Esophagus muscularis mucosa (tissue), 3 donors: ENCODE results near the gene TBC1D5.

Source experiments
- CTCF ChIP-seq, 3 experiments: fragments of 200-600 bp in 2 of 3; fragments of 450-650 bp in 1 of 3; sonication (generic) in 2 of 3; IDR thresholded peaks; one replicate each; pipeline ENCODE4 v1.5.1; 2017 to 2019; ENCODE audit warnings: antibody characterized with exemption in 3 of 3, mild to moderate bottlenecking in 2 of 3, moderate library complexity in 1 of 3
- POLR2AphosphoS5 ChIP-seq, 2 donors: sonication (generic); formaldehyde crosslinking; IDR thresholded peaks; one replicate each; pipeline ENCODE4 v1.6.1; 2017; ENCODE audit warnings: antibody characterized with exemption in 2 of 2

GRCh38 chr3:17158941-17159682, 583.3 kb downstream of the TBC1D5 start:
- TF ChIP-seq CTCF (IDR thresholded peaks at IDR 0.05) (no peak), POLR2AphosphoS5 (IDR thresholded peaks at IDR 0.05) (no peak)
